Ascending aorta (tissue), 2 donors: ENCODE measurements around the gene SCAANT1. TPM values are rescaled to one million over a fixed set of nuclear protein-coding genes. Genes with fewer than 3 reads are reported as not detected.
A peak's percentile ranks its signal among the peaks of the same experiment; 100 is the strongest.

Experiments
- DNase-seq, 2 donors: peaks; one replicate each; pipeline ENCODE4 v3.0.0-alpha.2; 2019; ENCODE audit warnings: low spot score in 2 of 2
- H3K27ac ChIP-seq, 2 donors: fragments of 200-600 bp; sonication (generic); one replicate each; pipeline ENCODE4 v1.5.1; 2016 to 2017; ENCODE audit warnings: mild to moderate bottlenecking in 1 of 2
- H3K27me3 ChIP-seq: fragments of 200-600 bp; sonication (generic); one replicate; pipeline ENCODE4 v1.5.1; 2017
- H3K36me3 ChIP-seq, 2 donors: fragments of 200-600 bp; sonication (generic); one replicate each; pipeline ENCODE4 v1.5.1; 2016
- H3K4me1 ChIP-seq, 2 donors: fragments of 200-600 bp; sonication (generic); one replicate each; pipeline ENCODE4 v1.5.1; 2016 to 2017; ENCODE audit warnings: mild to moderate bottlenecking in 1 of 2
- H3K4me3 ChIP-seq, 2 donors: fragments of 200-600 bp; sonication (generic); one replicate each; pipeline ENCODE4 v1.5.1; 2016 to 2017; ENCODE audit warnings: mild to moderate bottlenecking in 1 of 2
- H3K9me3 ChIP-seq, 2 donors: fragments of 200-600 bp; sonication (generic); one replicate each; pipeline ENCODE4 v1.5.1; 2016
- CTCF ChIP-seq, 3 experiments: fragments of 200-600 bp in 2 of 3; fragments of 450-650 bp in 1 of 3; sonication (generic) in 2 of 3; IDR thresholded peaks; one replicate each; pipeline ENCODE4 v1.5.1; 2016 to 2019; ENCODE audit warnings: antibody characterized with exemption in 3 of 3, mild to moderate bottlenecking in 1 of 3, moderate library complexity in 1 of 3
- intact Hi-C: fragments of 100-400 bp; cut with DNase I; formaldehyde crosslinking; loops from one replicate; pipeline ENCODE4 v1.15.1; 2023
- total RNA-seq: library from RNA; depleted of rRNA; stranded (reverse); fragments of >200 nt; gene quantifications from one replicate; pipeline ENCODE4 v1.1.0, GENCODE V29; 2016

Gene SCAANT1
- total RNA-seq, 1 donor from 2014 or later, result not detected

DNA sequence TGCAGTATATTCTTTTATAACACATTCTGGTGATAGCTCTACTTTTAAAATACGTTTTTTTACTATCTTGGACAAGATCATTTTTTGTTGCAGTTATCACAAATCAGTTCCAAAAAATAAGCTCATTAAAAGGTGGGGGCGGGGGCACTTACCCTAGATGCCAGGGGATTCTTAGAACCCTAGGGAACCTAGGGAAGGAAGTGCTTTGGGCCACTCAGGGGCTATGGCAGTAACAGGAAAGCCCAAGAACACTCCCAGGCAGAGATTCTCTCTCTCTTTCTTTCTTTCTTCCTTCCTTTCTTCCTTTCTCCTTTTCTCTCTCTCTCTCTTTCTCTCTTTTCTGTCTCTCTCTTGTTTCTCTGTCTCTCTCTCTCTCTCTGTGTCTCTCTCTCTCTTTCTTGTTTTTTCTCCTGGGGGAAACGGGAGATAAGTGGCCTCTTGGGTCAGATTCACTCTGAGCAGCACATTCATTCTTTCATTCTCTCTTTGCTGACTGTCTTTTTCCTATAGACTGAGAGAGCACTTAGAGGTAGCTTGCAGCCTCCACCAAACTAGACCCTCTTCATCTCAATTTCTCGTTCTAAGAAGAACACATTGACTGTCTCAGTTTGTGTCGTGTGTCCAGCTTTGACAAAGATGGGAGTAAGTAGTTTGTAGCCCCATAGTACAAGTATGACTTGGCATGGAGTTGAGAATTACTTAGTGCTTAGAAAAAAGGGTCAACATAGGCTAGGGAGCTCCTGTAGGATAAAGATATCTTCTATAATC, 16.6 kb downstream of the SCAANT1 start:
- TF ChIP-seq CTCF (IDR thresholded peaks at IDR 0.05), result no peak
- H3K4me3 ChIP-seq, result no peak overlapping the region
- peak overlapping the region; percentile 9 to 22 for H3K27ac ChIP-seq
- peaks cover 0 to 4% of the 10 kb centered on the region in 2 donors for H3K4me1 ChIP-seq
- no peaks in the 10 kb centered on the region for H3K9me3 ChIP-seq
- H3K27me3 ChIP-seq, result no peaks in the 10 kb centered on the region
- intact Hi-C loops, result no loop called here
- H3K36me3 ChIP-seq, result peaks cover 6 to 22% of the 10 kb centered on the region in 2 donors
- DNase-seq, result no peak

DNA sequence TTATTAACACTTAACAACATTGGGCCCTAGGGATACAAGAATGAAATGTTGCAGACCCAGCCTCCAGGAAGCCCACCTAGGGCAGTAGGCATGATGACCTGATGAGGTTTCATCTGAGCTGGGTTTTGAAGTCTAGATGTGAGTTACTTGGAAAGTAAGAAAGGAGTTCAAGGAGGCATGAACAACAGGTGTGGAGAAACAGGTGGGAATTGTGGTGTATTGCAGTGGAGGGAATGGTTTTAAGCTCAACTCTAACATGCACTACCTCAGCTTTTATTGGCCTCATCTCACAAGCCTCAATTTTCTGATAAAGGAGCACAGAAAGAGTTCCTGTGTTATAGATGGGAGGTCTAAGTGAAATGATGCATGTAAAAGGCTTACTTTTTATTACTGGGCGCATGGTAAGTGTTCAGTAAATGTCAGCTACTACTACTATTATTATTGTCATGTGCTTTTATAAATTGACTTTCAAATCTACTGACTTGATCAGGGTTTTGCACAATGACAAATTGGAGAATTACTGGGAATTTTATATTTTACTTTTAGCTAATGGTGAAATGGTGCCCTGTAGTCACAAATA, 19.3 kb downstream of the SCAANT1 start:
- intact Hi-C loops, result no loop called here
- H3K4me1 ChIP-seq, result peaks cover 2 to 4% of the 10 kb centered on the region in 2 donors
- DNase-seq, result no peak
- no peak overlapping the region for H3K4me3 ChIP-seq
- no peaks in the 10 kb centered on the region for H3K27me3 ChIP-seq
- no peak overlapping the region for H3K27ac ChIP-seq
- H3K36me3 ChIP-seq, result peaks cover 0 to 4% of the 10 kb centered on the region in 2 donors
- no peak for TF ChIP-seq CTCF (IDR thresholded peaks at IDR 0.05)
- no peaks in the 10 kb centered on the region for H3K9me3 ChIP-seq

- no peak for DNase-seq
- no peak for TF ChIP-seq CTCF (IDR thresholded peaks at IDR 0.05)
- no peaks in the 10 kb centered on the region for H3K27me3 ChIP-seq
- H3K27ac ChIP-seq, result no peak overlapping the region
- peaks cover 2 to 6% of the 10 kb centered on the region in 2 donors for H3K4me1 ChIP-seq
- H3K36me3 ChIP-seq, result peaks cover 0 to 4% of the 10 kb centered on the region in 2 donors
- no peak overlapping the region for H3K4me3 ChIP-seq
- intact Hi-C loops, result no loop called here
- H3K9me3 ChIP-seq, result no peaks in the 10 kb centered on the region
Observed at GRCh38 chr3:63891518-63891917, 20.7 kb downstream of the SCAANT1 start.

DNA sequence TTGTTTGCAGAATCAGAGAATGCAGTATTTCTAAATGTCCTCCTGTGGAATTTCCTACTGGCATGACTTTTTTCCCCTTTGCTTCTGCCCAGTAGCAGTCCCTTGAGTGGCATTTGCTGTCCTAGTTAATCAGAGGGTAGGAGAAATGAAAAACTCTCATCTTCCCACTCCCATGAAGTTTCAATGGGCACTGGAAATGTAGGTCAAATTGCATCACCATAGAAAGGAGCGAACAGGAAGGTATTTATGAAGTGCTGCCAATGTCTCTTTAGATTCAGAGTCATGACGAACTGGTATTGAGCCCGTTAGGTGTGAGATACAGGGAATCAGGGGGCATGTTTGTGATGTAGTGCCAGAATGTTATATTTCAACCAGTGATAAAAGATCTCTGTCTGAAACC, 25.3 kb downstream of the SCAANT1 start:
- no peaks in the 10 kb centered on the region for H3K27me3 ChIP-seq
- TF ChIP-seq CTCF (IDR thresholded peaks at IDR 0.05), result no peak
- H3K9me3 ChIP-seq, result no peaks in the 10 kb centered on the region
- peaks cover 2 to 3% of the 10 kb centered on the region in 2 donors for H3K4me1 ChIP-seq
- no peak overlapping the region for H3K4me3 ChIP-seq
- DNase-seq, result no peak
- intact Hi-C loops, result no loop called here
- H3K27ac ChIP-seq, result no peak overlapping the region
- peaks cover 0 to 4% of the 10 kb centered on the region in 2 donors for H3K36me3 ChIP-seq

- H3K4me1 ChIP-seq, result peaks cover 0 to 9% of the 10 kb centered on the region in 2 donors
- no peak overlapping the region for H3K4me3 ChIP-seq
- DNase-seq, result no peak
- H3K36me3 ChIP-seq, result no peaks in the 10 kb centered on the region
- intact Hi-C loops, result no loop called here
- H3K27ac ChIP-seq, result no peak overlapping the region
- H3K9me3 ChIP-seq, result no peaks in the 10 kb centered on the region
- no peaks in the 10 kb centered on the region for H3K27me3 ChIP-seq
- TF ChIP-seq CTCF (IDR thresholded peaks at IDR 0.05), result no peak
Observed at GRCh38 chr3:63880653-63881052, 31.5 kb downstream of the SCAANT1 start.
